SH-SY5Y (cell line): Measurements from ENCODE around the gene CSTA.

ENCODE experiments used
- GATA2 ChIP-seq: IDR thresholded peaks from 2 replicates; pipeline ENCODE4 v1.6.1; 2011; ENCODE audit warnings: mild to moderate bottlenecking, low read depth, low read length
- GATA3 ChIP-seq: IDR thresholded peaks from 2 replicates; pipeline ENCODE4 v1.6.1; 2011; ENCODE audit warnings: low read depth, mild to moderate bottlenecking, low read length, moderate library complexity

DNA sequence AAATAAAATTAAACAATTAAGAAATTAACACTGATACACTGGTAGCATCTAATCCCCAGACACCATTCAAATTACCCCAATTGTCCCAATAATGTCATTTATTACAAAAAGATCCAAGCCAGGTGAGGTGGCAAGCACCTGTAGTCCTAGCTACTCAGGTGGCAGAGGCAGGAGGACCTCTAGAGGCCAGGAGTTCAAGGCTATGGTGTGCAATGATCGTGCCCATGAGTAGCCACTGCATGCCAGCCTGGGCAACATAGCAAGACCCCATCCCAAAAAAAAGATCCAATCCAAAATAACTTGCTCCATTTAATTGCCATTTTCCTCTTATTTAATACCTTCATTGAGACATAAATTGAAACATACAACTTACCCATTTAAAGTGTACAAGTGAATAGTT, 17.8 kb downstream of the CSTA start:
- no peak for TF ChIP-seq GATA3
- no peak for TF ChIP-seq GATA2
